Stimulated activated CD8-positive, alpha-beta memory T cell treated with anti-CD3 and anti-CD28 coated beads, Interleukin-2, amount 100 ng/mL, for 1 hour (primary cell): ENCODE measurements around the gene TSPAN5.
"Not testable (repeated sequence)": the region's sequence is repeated elsewhere in the genome, so short reads cannot be mapped to it uniquely, and the experiment has no call there.

ENCODE experiments used
- DNase-seq, 2 donors: peaks; one replicate each; pipeline ENCODE4 v3.0.0-alpha.2; 2020; ENCODE audit warnings: low read depth in 2 of 2

Gene TSPAN5

DNA sequence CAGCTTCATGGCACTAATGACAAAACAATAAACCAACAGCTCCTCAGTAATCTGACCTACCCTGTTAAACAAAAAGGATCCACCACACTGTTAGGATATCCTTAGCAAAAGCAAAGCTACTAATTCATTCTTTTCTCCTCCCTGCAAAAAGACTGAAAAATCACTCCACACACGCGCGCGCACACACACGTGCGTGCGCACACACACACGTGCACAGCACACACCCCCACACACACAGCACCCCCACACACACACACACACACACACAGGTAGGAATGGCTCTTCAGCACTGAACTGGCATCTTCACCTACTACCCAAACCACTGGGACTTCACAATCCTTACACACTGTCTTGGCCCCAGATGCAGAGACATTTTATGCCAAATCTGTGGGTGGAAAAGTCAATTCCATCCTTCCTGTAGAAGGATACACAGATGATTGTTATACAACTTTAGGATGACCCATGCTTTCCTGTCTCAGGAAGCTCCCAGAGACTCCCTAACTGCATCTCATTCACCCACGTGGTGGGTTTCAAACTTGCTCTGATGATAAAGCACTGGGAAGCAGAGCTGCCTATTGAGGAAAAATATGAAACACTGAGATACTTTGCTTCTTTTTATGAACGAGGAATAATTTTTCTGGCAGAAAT is 102.5 kb downstream of the TSPAN5 start:
- no peak for DNase-seq

GRCh38 chr4:98546910-98547594 is 111.4 kb downstream of the TSPAN5 start:
- DNase-seq = no peak

GRCh38 chr4:98544818-98545414 is 113.5 kb downstream of the TSPAN5 start:
- no peak for DNase-seq

DNA sequence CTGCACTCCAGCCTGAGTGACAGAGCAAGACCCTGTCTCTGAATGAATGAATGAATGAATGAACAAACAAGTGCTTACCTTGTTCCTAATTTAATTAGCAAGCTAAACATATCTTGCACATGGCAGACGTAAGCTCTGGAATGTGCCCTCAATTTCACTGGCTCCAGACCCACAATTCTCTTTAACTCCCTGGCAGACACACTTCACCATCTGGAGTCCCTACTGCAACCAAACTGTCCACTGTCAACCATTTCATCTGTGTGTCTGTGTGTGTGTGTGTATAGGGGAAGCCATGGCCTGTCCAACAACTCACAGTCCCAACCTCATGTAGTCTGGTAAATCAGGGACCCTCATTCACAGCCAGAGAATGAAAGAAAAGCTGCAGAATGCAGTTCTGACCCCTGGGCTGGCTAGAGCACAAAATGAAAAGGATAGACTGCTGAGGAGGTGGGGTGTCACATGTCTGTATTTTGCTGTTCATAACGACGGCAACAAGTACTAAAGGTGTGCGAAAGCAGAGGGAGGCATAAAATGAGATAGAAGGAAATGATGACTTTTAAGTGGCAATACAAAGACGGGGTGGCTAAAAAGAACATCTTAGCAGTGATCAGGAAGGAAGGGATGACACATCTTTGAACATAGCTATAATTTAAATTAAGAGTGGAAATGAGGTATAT is 114.1 kb downstream of the TSPAN5 start:
- DNase-seq = no peak

DNA sequence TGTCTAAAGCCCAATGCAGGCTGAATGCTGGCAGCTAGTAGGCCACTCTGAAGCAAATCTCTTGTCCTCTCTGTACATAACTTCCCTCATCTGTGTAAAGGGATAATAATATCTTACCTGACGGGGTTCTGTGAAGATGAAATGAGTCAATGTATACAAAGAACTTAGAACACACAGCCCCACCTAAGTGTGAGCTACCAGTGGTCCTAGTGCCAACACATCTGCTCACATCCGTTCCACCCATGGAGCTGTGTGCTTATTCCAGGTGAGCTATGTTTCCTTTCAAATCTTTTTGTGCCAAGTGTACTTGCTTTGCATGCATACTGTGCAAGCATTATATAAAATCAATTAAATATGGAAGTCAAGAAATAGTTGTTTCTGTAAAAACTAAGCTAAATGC is 116.4 kb downstream of the TSPAN5 start:
- no peak for DNase-seq

- no peak for DNase-seq
Observed at GRCh38 chr4:98540803-98541202, 117.6 kb downstream of the TSPAN5 start.

- no peak for DNase-seq
Observed at GRCh38 chr4:98539741-98540140, 118.7 kb downstream of the TSPAN5 start.

DNA sequence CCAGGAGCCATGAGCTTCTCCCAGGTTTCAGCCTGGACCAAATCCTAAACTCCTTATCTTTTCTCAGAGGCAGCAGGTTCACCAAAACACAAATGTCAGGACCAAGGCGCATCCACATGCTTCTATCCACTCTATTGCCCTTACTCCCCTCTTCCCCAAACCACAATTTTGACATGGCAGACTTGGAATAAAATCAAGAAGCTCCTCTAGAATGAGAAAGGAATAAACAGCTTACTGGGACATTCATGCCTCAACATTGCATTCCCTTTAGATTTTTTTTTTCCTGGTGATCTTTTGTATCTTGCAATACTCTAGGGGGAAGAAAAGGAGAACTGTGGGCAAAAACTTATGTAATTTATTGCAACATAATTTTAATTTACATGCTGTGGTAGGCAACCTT is 119.1 kb downstream of the TSPAN5 start:
- no peak for DNase-seq

DNA sequence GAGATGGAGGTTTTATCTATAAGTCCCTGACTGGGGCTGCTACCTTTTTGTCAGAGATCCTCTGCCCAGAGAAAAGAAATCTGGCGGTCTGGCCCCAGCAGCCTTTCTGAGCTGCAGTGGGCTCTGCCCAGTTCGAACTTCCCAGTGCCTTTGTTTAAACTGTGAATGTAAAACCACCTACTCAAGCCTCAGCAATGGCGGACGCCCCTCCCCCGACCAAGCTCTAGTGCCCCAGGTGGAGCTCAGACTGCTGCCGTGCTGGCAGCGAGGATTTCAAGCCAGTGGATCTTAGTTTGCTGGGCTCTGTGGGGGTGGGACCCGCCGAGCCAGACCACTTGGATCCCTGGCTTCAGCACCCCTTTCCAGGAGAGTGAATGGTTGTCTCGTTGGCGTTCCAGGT is 121.8 kb downstream of the TSPAN5 start:
- no peak for DNase-seq

- DNase-seq = not testable (repeated sequence)
Observed at GRCh38 chr4:98534146-98534545, 124.3 kb downstream of the TSPAN5 start.

DNA sequence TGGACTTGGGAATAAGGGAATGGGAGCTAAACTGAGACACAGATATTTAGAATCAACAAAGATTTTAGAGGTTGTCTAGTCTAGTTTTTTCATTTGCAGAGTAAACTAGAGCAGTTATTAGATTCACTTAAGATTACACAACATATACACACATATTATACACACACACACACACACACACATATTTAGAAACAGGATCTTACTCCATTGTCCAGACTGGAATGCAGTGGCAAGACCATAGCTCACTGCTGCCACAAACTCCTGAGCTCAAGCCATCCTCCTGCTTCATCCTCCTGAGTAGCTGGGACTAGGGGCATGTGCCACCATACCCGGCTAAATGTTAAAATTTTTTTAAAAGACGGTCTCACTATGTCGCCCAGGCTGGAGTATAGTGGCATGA is 127.8 kb downstream of the TSPAN5 start:
- DNase-seq = no peak

- DNase-seq = no peak
Observed at GRCh38 chr4:98529970-98530569, 128.3 kb downstream of the TSPAN5 start.

DNA sequence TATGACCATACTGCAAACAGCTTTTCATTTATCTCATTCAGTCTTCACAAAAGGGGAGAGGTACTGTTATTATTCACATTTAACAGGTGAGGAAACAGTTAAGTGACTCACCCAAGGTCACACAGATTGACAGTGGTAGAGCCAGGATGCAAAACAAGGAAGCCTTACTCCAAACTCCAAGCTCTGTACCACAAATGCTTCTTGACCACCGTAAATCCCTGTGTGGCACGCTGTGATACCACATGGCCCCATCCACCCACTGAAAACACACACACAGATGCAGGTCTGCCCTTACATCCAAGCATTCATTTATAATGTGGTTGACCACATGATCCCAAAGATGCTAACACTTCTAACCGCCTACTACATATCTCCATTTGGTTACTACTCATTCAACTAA is 129.5 kb downstream of the TSPAN5 start:
- no peak for DNase-seq

GRCh38 chr4:98527534-98528269 is 130.7 kb downstream of the TSPAN5 start:
- no peak for DNase-seq

GRCh38 chr4:98524230-98524629 is 134.2 kb downstream of the TSPAN5 start:
- DNase-seq = no peak

DNA sequence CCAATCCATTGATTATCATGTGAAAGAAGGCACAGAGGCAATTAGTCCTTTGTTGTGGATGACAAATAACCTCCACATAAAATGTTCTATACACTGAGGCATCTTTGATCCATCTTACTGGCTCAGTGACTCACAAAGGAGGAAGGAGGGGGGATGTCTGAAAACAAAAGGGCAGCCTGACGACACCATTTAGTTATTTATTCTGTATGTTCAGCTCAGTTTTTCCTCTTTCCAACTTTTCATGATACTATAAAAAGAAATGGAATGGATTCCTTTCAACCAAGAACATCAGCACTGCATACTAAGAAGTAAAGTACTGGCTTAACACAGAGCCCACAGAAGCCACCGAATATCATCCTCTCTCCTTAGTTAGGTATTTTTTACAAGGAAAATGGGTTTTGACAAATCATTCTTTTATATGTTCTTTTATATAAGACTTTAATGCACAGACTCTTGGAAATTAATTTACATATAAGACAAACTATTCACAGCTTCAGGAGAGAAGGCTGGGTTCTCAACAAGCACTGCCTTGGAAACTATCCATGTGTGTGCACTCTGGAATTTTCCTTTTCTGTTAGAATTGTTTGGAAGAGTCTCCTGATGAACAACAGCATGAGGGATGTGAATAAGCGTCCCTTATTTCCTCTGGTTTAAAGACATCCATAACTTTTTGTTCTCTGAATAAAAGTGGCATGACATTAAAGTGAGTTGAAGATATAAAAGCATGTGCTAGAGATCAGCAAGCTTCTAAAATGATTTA is 135.6 kb downstream of the TSPAN5 start:
- DNase-seq = no peak

DNA sequence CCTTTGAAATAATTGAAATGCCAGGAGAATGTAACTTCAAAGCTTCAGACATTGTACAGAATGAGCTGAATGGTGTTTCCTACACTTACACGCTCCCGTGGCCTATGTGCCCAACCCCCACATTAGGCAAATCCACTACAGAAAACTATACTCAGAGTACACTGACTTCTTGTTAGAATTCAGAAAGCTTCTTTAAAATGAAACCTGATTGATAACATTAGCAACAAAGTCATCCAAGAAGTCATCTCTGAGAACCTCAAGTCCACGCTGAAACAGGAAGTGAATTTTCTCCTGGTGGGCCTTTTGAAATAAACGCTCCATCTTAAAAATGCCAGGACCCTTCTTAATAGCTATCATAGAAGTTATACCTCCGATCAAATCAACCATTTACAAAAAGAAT is 136.3 kb downstream of the TSPAN5 start:
- DNase-seq = no peak

DNA sequence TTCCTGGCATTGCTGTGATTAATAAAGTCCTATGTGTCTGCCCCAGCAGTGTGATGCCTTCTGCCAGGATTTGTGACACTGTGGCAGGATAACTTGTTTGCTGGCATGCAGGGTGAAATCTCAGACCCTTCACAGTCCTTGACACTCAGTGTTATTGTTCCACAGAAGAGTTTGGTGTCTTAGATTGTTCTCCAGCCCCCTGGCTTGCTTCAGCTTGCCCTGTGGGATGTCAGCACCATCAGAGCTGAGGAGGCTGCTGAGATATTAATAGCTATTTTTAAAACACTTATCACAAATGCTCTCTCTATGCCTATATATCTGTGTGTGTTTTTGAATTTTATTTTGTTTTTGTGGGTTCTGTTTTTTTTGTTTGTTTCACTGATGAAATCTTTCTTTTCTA is 136.9 kb downstream of the TSPAN5 start:
- no peak for DNase-seq

DNA sequence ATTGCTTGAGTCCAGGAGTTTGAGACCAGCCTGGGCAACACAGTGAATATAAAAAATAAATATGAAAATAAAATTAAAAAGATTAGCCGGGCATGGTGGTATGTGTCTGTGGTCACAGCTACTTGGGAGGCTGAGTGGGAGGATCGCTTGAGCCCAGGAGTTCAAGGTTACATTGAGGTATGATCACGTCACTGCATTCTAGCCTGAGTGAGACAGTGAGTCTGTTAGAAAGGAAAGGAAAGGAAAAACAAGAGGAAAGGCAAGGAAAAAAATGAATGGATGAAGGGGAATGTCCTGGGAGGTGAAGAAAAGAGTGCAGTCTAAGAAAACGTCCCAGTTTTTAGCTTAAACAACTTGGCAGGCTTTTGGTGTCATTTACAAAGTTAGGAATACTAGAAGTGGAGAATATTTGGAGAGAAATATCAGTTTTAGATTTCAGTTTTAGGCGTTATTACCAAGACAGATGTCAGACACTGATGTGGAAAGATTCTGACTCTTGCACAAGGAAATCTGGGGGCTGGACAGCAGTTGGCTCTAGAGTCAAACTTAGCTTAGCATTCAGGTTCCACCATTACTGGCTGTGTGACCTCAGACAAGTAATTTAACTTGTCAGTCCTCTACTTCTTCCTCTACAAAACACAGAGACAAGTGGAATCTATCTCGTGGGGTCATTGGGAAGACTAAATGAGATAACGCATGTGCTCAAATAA is 139.0 kb downstream of the TSPAN5 start:
- DNase-seq = no peak

DNA sequence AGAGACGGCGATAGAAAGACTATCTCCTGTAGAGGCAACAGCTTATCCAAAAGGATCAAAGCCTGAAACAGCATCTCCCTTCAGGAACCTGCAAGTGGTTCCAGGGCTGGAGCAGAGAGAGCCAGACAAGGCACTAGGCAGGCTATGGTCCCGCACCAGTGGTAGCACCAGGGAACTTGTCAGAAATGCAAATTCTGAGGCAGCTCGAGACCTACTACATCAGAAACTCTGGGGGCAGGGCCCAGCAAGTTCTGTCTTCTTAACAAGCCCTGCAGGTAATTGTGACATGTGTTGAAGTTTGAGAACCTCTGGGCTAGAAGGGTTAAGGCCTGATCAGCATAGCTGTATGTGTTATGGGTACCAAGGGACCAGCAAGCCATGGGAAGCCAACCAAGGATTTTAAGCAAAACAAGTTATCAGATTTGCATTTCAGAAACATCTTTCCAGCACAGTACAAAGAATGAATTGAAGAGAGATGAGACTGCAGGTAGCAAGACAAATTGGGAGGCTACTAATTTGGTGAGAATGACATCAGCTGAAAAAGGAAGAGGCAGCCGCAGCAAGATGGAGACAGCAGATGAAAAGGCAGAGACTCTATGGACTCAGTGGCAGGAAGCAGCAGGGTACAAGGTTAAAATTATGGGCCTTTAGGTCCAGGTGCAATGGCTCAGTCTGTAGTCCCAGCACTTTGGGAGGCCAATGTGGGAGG is 139.7 kb downstream of the TSPAN5 start:
- DNase-seq = no peak
